Ovary (tissue), 3 donors: ENCODE data around the gene FNDC10.

Source experiments
- EP300 ChIP-seq: sonication (generic); formaldehyde crosslinking; IDR thresholded peaks from one replicate; pipeline ENCODE4 v1.6.1; 2017; ENCODE audit warnings: antibody characterized with exemption
- POLR2A ChIP-seq: fragments of 450-650 bp; IDR thresholded peaks from one replicate; pipeline ENCODE4 v1.6.1; 2017; ENCODE audit warnings: antibody characterized with exemption, mild to moderate bottlenecking, moderate library complexity
- TF ChIP-seq, protein P1 (sequence below), 3 donors: fragments of 450-650 bp in 2 of 3; fragments of 200-600 bp in 1 of 3; IDR thresholded peaks; one replicate each; pipeline versions ENCODE4 v1.5.1 to v1.8.0; 2016 to 2022; ENCODE audit warnings: antibody characterized with exemption in 3 of 3, mild to moderate bottlenecking in 1 of 3
- donor health status: DM: no; HTN: no; CAD: no.

DNA sequence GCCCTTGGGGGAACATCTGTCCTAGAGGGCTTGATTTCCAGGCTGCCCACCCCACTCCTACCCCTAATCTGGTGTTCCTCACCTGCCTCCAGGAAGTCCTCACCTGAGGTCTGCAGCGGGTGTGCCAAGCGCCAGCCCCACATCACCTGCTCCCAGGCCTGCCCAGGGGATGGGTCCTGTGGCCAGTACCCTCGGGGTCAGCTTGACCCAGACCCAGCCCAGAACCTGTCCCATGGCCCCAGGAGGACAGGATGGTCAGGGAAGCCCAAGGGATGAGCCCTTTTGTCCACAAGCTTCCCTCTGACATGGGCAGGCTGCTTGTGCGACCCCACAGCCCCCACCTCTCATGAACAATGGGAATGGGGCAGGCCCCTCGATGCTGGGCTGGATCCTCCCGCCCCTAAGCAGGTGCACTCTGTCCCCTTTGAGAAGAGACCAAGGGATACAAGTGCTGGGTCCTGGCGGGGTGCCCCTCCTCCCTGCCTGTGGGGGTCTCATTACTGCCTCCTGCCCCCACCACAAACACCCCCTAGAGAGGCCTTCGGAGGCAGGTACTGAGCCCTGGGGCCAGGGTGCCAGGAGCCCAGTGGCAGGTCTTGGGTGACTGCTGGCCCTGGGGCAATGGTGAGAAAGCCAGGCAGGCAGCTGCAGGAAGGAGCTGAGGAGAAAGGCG lies 18.6 kb upstream of the FNDC10 start:
- TF ChIP-seq, protein P1, sequence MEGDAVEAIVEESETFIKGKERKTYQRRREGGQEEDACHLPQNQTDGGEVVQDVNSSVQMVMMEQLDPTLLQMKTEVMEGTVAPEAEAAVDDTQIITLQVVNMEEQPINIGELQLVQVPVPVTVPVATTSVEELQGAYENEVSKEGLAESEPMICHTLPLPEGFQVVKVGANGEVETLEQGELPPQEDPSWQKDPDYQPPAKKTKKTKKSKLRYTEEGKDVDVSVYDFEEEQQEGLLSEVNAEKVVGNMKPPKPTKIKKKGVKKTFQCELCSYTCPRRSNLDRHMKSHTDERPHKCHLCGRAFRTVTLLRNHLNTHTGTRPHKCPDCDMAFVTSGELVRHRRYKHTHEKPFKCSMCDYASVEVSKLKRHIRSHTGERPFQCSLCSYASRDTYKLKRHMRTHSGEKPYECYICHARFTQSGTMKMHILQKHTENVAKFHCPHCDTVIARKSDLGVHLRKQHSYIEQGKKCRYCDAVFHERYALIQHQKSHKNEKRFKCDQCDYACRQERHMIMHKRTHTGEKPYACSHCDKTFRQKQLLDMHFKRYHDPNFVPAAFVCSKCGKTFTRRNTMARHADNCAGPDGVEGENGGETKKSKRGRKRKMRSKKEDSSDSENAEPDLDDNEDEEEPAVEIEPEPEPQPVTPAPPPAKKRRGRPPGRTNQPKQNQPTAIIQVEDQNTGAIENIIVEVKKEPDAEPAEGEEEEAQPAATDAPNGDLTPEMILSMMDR (IDR thresholded peaks at IDR 0.05), result no peak
- TF ChIP-seq POLR2A (no peak), EP300 (no peak)
